H1 (cell line): ENCODE data around the gene MTHFD1. TPM values are rescaled to one million over a fixed set of nuclear protein-coding genes. Genes with fewer than 3 reads are reported as not detected.

Source experiments
- BRCA1 ChIP-seq: IDR thresholded peaks from 2 replicates; pipeline ENCODE4 v1.6.1; 2012; ENCODE audit warnings: low read depth, low read length, improper control_type of control experiment
- CEBPB ChIP-seq: IDR thresholded peaks from 2 replicates; pipeline ENCODE4 v1.6.1; 2012; ENCODE audit warnings: low read depth, low read length
- CHD2 ChIP-seq: IDR thresholded peaks from 2 replicates; pipeline ENCODE4 v1.6.1; 2012; ENCODE audit warnings: low read length, improper control_type of control experiment
- CREB1 ChIP-seq: IDR thresholded peaks from 2 replicates; pipeline ENCODE4 v1.6.1; 2012; ENCODE audit warnings: inconsistent platforms
- CTBP2 ChIP-seq: IDR thresholded peaks from 2 replicates; pipeline ENCODE4 v1.7.0; 2011; ENCODE audit warnings: borderline replicate concordance, mild to moderate bottlenecking, moderate library complexity, mixed read lengths, low read length; ENCODE audit not compliant: insufficient read depth, insufficient read length
- EP300 ChIP-seq, 2 experiments: IDR thresholded peaks; 1 replicate in 1 of 2; 2 replicates in 1 of 2; pipeline ENCODE4 v1.6.1; 2011 to 2012; ENCODE audit warnings: low read depth in 2 of 2, low read length in 2 of 2, mild to moderate bottlenecking in 2 of 2, borderline replicate concordance in 1 of 2, inconsistent platforms in 1 of 2, moderate library complexity in 1 of 2
- MAX ChIP-seq: IDR thresholded peaks from 2 replicates; pipeline ENCODE4 v1.6.1; 2012; ENCODE audit warnings: inconsistent platforms
- POU5F1 ChIP-seq: IDR thresholded peaks from 2 replicates; pipeline ENCODE4 v1.6.1; 2011; ENCODE audit warnings: low read depth, mild to moderate bottlenecking, low read length, moderate library complexity
- SP2 ChIP-seq: IDR thresholded peaks from 2 replicates; pipeline ENCODE4 v1.6.1; 2012; ENCODE audit warnings: mild to moderate bottlenecking, low read length, inconsistent platforms
- TEAD4 ChIP-seq: IDR thresholded peaks from 2 replicates; pipeline ENCODE4 v1.6.1; 2012; ENCODE audit warnings: low read depth, low read length, inconsistent platforms, mixed read lengths
- polyA plus RNA-seq, 7 experiments: library from polyadenylated mRNA; depleted of rRNA in 3 of 7; stranded (reverse) in 5 of 7; unstranded in 2 of 7; fragments of >200 nt in 5 of 7; fragments of 200-250 nt in 2 of 7; gene quantifications; 1 replicate in 5 of 7; 2 replicates in 1 of 7; 4 replicates in 1 of 7; pipeline versions ENCODE4 v1.2.1 to v1.2.3, GENCODE V29; 2011 to 2013; ENCODE audit warnings: missing spikeins in 2 of 7, mixed read lengths in 2 of 7
- total RNA-seq: library from RNA; stranded (reverse); fragmentation: NEBNext Ultra II Directional; extraction: Animal tissue kit (Norgen Biotek cat#: 25700); gene quantifications from 2 replicates; pipeline ENCODE4 v1.2.1, GENCODE V29; 2021
- TF ChIP-seq, protein P1 (sequence below): IDR thresholded peaks from 2 replicates; pipeline ENCODE4 v1.6.1; 2012; ENCODE audit warnings: inconsistent platforms
- TF ChIP-seq, protein P2 (sequence below): IDR thresholded peaks from 2 replicates; pipeline ENCODE4 v1.6.1; 2011; ENCODE audit warnings: low read depth, mild to moderate bottlenecking, low read length; ENCODE audit not compliant: insufficient read depth
- TF ChIP-seq, protein P3 (sequence below): IDR thresholded peaks from 2 replicates; pipeline ENCODE4 v1.6.1; 2011; ENCODE audit warnings: low read length, improper control_type of control experiment

The MTHFD1 gene
- total and polyA plus RNA-seq, 2 of the 8 experiments (the other 6 are each of a cell fraction or from before 2014, with no cell fraction given) = 79.7 to 332 TPM

DNA sequence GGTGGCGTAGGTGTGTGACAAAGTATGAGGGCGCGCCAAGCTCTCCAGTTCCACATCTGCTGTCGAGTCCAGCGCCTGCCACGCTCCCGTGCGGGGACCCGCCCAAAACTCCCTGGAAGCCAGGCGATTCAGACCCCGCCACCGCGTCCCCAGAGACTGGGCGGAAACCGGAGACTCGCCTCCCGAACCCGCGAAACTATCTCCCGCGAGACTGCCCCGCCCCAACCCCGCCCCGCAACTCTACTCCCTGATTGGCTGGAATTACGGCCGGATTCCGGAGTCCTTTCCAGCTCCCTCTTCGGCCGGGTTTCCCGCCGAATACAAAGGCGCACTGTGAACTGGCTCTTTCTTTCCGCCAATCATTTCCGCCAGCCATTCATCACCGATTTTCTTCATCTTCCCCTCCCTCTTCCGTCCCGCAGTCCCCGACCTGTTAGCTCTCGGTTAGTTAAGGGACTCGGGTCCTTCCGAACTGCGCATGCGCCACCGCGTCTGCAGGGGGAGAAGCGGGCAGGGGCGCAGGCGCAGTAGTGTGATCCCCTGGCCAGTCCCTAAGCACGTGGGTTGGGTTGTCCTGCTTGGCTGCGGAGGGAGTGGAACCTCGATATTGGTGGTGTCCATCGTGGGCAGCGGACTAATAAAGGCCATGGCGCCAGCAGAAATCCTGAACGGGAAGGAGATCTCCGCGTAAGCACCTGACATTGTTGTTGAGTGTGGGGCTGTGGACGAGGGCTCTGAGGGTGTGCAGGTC lies at the start of gene MTHFD1 (continued):
- TF ChIP-seq SP2 (peak; percentile 14; the same call in 1 of the 2 replicates), CREB1 (no peak), TEAD4 (no peak), POU5F1 (no peak), BRCA1 (peak; percentile 76), EP300 (IDR thresholded peaks at IDR 0.05; ENCODE audit: borderline replicate concordance in 1 of 2, low read depth in 2 of 2, low read length in 2 of 2) (no peak), MAX (peak; percentile 99), CTBP2 (no peak), CEBPB (no peak), CHD2 (peak; percentile 93)
- TF ChIP-seq, protein P1, sequence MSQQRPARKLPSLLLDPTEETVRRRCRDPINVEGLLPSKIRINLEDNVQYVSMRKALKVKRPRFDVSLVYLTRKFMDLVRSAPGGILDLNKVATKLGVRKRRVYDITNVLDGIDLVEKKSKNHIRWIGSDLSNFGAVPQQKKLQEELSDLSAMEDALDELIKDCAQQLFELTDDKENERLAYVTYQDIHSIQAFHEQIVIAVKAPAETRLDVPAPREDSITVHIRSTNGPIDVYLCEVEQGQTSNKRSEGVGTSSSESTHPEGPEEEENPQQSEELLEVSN = peak; percentile 90
- TF ChIP-seq, protein P2, sequence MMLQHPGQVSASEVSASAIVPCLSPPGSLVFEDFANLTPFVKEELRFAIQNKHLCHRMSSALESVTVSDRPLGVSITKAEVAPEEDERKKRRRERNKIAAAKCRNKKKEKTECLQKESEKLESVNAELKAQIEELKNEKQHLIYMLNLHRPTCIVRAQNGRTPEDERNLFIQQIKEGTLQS = no peak
- TF ChIP-seq, protein P3, sequence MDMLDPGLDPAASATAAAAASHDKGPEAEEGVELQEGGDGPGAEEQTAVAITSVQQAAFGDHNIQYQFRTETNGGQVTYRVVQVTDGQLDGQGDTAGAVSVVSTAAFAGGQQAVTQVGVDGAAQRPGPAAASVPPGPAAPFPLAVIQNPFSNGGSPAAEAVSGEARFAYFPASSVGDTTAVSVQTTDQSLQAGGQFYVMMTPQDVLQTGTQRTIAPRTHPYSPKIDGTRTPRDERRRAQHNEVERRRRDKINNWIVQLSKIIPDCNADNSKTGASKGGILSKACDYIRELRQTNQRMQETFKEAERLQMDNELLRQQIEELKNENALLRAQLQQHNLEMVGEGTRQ = no peak; the same call in 1 of the 2 replicates
